Urothelium cell line (cell line): ENCODE measurements around the gene PRMT9.

ENCODE experiments used
- DNase-seq: peaks from one replicate; pipeline ENCODE4 v3.0.0; 2011; ENCODE audit warnings: low spot score, mixed read lengths
- FAIRE-seq: peaks from 2 replicates; lab custom pipeline; 2011; peaks lifted over from hg19 to GRCh38; lab: Jason Lieb, UNC

PRMT9 gene

GRCh38 chr4:147625733-147626132, 58.2 kb downstream of the PRMT9 start:
- FAIRE-seq (no peak), DNase-seq (no peak)

DNA sequence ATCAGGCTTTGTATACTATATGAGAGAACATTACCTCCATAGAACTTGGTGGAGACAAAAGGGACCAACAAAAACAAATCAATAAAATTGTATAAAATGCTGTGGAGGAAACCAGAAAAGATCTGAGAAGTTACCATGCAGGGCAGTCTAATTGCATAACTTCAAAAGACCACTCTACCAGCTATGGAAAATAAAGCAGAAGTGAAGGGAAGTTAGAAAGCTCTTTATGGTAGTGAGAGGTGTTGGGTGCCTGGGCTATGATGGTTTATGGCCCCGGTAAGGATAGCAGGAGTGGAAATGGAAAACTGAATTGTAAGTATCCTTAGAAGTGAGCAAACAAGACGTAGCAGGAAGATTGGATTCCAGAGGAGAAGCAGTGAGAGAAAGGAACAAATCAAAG, 63.6 kb downstream of the PRMT9 start:
- FAIRE-seq = no peak
- DNase-seq = no peak

DNA sequence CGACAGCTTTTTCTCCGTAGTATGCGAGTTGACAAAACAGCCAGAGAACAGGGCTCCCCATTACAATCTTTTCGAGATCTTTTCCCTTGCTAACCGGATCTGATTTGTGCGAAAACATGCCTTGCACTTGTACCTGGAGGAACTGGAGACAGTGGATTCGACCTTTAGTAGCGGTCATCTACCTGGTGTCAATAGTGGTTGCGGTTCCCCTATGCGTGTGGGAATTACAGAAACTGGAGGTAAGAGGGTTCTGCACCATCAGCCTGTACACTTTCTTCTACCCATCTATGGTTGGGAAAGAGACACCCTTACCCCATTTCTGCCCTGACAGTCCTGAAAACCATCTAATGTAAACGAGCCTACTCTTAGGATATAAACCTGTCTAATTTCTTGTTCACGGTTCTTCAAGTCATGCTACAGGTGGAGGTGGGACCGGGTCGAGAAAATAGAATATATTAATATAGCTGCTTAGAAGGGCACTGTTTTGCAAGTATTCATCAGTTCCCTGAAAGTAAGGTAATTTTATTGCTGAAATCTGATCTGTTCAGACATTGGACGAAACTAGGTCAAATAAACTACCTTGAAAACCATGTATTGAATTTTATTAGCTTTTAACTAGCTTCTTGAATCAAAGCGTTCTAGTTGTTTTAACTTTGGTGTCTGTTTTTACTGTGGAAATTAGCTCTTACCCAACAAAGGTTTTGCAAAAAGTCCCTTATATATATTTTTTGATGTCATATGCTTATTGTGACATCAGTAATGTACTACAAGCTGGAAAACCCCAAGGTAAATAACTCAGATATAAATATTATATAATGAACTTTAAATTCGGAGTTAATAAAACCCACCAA, 65.9 kb downstream of the PRMT9 start:
- no peak for FAIRE-seq
- DNase-seq = no peak

- DNase-seq = peak; percentile 94
- FAIRE-seq = peak; percentile 82
Observed at GRCh38 chr4:147617173-147617840, 66.7 kb downstream of the PRMT9 start, which contains the start of gene TMEM184C. Gene TMEM184C, plus strand, starts transcription at chr4:147617397. Its CDS starts 560 bp downstream, at chr4:147617957.

DNA sequence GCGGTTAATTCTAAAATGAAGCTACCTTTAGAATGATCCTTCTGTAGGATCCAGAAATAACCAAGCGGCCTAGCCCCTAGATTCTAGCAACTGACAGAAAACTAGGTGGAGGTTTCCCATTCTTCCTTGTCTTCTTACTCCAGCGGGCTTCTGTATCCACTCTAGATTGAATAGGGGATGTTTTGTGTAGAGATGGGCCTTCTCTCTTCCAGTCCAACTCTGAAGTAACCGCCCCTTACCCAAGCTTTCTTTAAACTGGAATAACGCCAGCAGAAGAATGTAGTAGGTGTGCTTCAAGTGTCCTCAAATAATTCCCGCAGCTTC, 67.2 kb downstream of the PRMT9 start:
- FAIRE-seq (no peak), DNase-seq (no peak)

GRCh38 chr4:147610686-147611085, 73.3 kb downstream of the PRMT9 start:
- FAIRE-seq (no peak), DNase-seq (no peak)

DNA sequence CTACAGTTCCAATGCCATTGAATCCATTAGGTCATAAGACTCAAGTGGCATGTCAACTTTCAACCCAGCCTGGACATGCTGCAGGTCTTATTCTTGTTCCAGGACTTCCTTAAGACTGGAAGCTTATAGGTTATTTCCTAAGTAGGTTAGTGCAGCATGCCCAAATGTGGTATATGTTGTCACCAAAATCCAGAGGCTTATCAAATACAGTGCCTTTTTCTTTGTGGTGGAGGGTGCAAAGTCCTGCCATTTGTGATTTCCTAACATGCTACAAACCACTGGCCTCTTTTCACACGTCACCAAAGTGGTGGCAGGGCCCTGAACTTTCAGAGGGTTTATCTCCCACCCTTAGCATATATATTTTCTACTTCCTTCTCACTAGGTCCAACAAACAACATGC, 76.5 kb downstream of the PRMT9 start:
- FAIRE-seq (no peak), DNase-seq (no peak)

DNA sequence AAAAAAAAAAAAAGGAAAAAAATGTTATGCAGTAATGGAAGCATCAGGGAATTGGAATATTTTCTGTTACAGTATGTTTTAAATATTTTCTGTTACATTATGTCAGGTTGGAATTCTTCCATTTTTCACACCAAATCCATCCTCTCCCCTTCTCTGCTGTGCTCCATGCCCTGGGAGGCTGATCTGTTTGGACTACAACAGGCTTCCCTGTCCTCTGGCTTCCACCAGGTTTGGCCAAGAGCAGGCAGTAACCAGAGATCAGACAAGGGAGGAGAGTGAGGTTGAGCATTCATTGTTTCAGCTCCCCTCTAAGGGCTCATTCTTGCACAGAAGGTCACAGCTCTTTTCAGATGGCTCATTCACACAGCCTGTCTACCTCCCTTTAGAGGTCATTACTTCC, 78.5 kb downstream of the PRMT9 start:
- FAIRE-seq = no peak
- DNase-seq = no peak

DNA sequence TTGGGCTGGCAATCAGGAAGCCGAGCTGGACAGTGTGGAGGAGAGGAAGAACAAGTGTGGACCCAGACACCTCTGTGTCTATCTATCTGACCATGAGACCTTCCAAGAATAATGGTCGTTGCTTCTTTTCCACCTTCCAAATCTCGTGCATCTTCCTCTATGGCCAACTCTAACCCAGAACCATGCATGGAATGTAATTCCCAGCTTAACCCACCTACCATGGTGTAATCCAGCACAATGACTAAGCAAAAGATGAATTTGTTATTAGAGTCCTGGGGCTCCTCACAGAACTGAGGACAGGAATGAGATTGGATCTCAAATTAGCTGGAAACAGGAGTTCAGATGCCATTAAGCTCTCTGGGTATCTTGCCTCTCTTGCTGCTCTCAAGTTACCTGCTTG, 84.2 kb downstream of the PRMT9 start:
- no peak for DNase-seq
- no peak for FAIRE-seq

DNA sequence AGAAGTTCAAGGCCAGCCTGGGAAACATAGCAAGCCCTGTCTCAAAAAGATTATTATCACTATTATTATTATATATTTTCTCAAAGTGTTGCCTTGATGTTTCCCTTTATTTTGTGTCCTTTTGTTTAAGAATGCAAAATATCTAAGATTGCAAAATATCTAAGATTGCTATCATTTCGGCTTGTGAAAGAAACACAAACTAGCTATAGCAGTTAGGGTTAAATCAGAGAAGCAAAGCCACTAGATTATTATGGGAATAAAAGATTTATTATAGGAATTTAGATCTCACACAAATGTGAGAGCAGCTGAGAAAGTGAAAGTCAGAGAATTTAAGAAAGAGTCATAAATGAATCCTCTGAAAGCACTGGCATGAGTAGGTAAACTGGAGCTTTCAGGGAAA, 84.8 kb downstream of the PRMT9 start:
- FAIRE-seq (no peak), DNase-seq (no peak)

DNA sequence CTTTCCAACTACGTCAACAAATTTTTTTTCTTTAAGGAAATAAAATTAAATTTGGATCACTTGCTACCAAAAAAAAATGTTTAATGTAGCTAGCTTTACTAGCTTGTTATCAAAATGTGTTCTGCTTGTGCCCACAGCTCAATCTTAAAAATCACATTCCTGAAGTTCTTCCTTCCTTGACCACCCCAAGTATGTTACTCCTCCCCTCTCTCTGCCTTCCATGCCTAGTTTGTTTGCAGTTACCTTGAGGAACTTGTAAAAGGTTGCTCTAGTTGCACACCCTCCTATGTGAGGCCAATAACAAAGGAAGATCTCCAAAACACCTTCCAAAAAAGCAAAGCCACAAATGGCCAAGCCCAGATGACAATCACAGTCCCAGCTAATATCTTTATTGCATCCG, 86.4 kb downstream of the PRMT9 start:
- DNase-seq (no peak), FAIRE-seq (no peak)

DNA sequence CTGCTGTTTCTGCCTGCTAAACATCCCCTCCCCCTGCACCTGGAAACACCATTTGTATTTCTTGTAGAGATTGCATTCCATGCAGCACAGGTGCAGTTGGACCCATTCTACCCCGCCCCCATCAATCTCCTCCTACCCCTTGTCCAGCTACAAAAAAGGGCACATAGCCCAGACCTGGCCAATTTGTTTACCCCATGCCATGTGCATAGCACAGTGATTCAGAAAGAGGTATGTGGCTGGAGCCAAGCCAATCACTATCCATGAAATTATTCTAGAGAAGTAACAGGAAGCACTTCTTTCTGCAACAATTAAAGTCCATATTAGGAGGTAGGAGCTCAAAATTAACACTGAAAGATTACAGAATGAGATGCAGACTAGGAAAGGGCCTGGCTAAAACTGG, 87.0 kb downstream of the PRMT9 start:
- peak; percentile 57 for DNase-seq
- FAIRE-seq = no peak

- FAIRE-seq = no peak
- no peak for DNase-seq
Observed at GRCh38 chr4:147596377-147596776, 87.6 kb downstream of the PRMT9 start.

GRCh38 chr4:147594578-147594977, 89.4 kb downstream of the PRMT9 start:
- DNase-seq = no peak
- no peak for FAIRE-seq

DNA sequence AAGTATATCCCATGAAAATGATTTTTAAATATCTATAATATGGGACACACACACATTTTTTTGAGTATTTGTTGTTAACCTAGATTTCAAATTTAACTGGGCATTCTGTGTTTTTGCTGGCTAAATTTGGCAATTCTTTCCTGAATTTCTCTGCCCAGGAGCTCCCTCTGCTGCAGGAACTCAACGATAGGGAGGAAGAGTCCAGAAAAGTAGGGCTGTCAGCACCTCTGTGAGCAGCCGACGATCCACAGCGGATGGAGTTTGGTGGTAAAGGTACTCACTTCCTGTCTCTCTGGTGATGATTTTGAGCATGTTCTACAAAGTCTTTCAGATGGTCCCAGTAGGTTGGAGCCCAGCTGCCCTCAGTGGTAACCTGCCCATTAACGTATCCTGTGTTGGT, 89.9 kb downstream of the PRMT9 start:
- DNase-seq (no peak), FAIRE-seq (no peak)

GRCh38 chr4:147591106-147591505, 92.9 kb downstream of the PRMT9 start:
- DNase-seq (no peak), FAIRE-seq (no peak)

GRCh38 chr4:147590249-147590920, 93.6 kb downstream of the PRMT9 start:
- no peak for FAIRE-seq
- DNase-seq = peak; percentile 44

GRCh38 chr4:147589586-147589985, 94.4 kb downstream of the PRMT9 start:
- no peak for DNase-seq
- FAIRE-seq = no peak
